Stimulated activated naive CD8-positive, alpha-beta T cell treated with anti-CD3 and anti-CD28 coated beads, Interleukin-15, Interleukin-2, amounts not matched to agents 100 ng/mL and 50 ng/mL, for 24 hours (primary cell): ENCODE data around the gene SCRT2.

Experiments used
- H3K27ac Mint-ChIP-seq: one replicate; pipeline ENCODE4 v1.8.0; 2021; ENCODE audit warnings: mild to moderate bottlenecking, mixed read lengths
- H3K27me3 Mint-ChIP-seq: one replicate; pipeline ENCODE4 v1.8.0; 2021; ENCODE audit warnings: mixed read lengths
- H3K36me3 Mint-ChIP-seq: one replicate; pipeline ENCODE4 v1.8.0; 2021; ENCODE audit warnings: low read depth, mixed read lengths
- H3K4me1 Mint-ChIP-seq: one replicate; pipeline ENCODE4 v1.8.0; 2021; ENCODE audit warnings: low read depth, mixed read lengths
- H3K4me3 Mint-ChIP-seq: one replicate; pipeline ENCODE4 v1.8.0; 2021; ENCODE audit warnings: mild to moderate bottlenecking, mixed read lengths
- H3K9me3 Mint-ChIP-seq: one replicate; pipeline ENCODE4 v1.8.0; 2021; ENCODE audit warnings: mixed read lengths

Gene SCRT2

DNA sequence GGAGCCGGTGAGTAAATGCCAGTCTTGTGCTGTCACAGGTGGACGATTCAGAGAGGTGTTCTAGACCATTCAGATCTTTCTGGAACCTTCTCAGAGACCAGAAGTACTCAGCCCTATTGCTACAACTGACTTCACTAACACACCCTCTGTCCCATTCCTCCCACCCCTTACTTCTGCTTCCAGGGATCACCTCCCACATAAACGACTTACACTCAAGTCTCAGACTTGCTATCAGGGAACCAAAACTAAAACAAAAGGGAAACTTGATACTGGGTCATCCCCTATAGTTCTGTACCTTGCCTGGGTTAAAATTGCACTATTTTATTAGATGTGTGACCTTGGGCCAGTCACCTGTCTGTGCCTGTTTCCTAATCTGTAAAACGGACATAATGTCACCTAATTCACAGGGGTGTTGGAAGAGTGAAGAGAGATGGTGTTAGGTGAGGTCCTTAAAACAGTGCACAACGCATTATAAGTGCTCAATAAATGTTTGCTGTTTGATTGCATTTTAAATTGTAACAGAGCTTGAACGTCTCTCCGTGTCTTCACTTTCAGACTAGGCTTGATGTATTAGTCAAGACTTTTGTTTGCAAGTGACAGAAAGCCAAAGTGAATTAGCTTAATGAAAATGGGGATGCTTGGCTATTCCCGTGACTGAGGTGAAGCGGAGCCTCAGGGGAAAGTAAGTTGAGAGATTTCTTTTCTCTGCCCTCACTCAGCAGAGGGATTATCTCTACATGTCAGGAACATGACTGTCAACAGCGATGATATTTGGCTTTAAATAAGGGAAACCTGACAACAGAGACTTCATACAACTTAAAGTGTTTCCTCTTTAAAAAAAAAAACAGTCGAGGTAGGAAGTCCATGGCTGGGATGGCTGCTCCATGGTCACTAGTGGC, 19.6 kb downstream of the SCRT2 start:
- H3K4me1 Mint-ChIP-seq = peaks cover 34% of the 10 kb centered on the region
- H3K27ac Mint-ChIP-seq = no peak overlapping the region
- peaks cover under 1% of the 10 kb centered on the region for H3K36me3 Mint-ChIP-seq
- H3K27me3 Mint-ChIP-seq = peaks cover 47% of the 10 kb centered on the region
- no peak overlapping the region for H3K4me3 Mint-ChIP-seq
- H3K9me3 Mint-ChIP-seq = no peaks in the 10 kb centered on the region

DNA sequence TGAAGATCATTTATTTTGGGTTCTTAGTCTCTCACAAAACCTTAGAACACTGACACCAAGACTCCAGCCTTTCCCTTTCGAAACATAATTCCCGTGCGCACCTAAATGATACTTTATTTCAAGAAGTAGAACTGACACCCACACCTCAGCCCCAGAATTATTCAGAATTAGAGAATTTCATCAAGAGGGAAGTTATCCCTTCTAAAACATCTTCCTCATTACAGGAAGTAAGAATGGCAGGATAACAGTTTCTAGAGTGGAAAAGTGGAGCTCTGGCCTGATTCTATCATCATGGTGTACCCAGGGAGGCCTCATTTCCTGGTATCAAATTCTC, 21.2 kb downstream of the SCRT2 start:
- Mint-ChIP-seq H3K4me3 (peak overlapping the region; percentile 46), H3K36me3 (peaks cover 14% of the 10 kb centered on the region), H3K9me3 (no peaks in the 10 kb centered on the region), H3K27ac (no peak overlapping the region), H3K27me3 (peaks cover 41% of the 10 kb centered on the region), H3K4me1 (peaks cover 33% of the 10 kb centered on the region)

DNA sequence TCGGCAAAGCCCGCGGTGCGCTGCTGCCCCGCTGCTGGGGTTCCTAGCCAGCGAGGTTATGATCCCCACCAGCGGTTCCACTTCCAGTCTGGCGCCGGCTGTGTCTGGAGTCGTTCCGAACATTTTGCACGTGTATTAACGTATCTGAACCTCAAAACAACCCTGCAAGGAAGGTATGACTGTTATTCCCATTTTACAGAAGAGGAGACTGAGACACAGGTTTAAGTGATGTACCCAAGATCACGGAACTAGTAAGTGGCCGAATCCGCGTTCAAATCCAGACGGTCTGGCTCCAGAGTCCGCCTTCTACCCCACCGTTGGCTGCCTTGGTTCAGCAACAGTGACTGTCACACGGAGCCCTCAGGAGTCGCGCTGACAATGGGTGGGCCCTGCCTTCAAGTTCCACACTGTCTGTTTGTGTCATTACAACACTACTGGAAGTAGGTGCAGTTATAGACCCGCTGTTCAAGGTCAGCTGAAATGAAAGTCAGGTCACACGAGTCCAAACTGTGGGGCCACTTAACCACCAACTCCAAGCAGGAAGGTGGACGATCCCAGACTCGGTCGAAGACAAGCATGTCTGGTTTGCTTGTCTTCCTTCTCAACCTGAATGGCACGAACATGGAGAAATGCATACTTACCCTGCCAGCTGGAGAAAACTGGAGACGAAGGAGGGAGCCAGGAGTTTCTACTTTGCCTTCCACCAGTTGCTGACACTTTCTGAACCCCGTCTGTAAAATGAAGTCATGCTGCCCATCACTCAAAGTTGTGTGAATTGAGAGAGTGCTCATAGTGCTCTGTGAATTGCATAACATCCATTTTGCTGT, 21.8 kb downstream of the SCRT2 start:
- peaks cover 33% of the 10 kb centered on the region for H3K4me1 Mint-ChIP-seq
- peaks cover 40% of the 10 kb centered on the region for H3K27me3 Mint-ChIP-seq
- peak overlapping the region; percentile 77 for H3K4me3 Mint-ChIP-seq
- peak overlapping the region; percentile 69 for H3K27ac Mint-ChIP-seq
- peaks cover 19% of the 10 kb centered on the region for H3K36me3 Mint-ChIP-seq
- H3K9me3 Mint-ChIP-seq = no peaks in the 10 kb centered on the region

DNA sequence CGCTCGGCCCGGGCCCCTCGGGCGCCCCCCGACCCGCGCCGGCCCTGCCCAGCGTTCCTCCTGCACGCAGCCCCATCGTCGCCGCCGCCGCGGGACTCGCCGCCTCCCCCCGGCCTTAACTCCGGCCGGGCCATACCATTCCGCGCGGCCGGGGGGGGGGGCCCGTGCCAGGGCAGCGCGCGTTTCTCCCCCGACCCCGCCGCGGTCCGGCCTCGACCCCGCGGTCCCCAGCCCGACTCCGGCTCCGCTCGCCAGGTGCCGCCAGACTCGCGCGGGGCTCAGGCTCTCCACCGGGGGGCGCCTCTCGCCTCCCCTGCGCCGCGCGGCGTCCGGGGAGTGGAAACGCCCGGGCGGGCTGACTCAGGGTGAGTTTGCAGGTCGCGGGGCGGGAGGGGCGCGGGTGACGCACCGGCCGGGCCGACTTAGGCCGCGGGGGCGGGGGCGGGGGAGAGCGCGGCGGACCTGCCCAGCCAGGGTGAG, 22.5 kb downstream of the SCRT2 start, which contains the start of gene SRXN1:
SRXN1 (minus strand) TSS at position 91 of the 480 bp plus-strand sequence; CDS start at position 76, 15 bp downstream.
- H3K4me3 Mint-ChIP-seq = peak within 1 kb of the TSS; percentile 89
- no peaks in the 10 kb centered on the region for H3K9me3 Mint-ChIP-seq
- peaks cover 33% of the 10 kb centered on the region for H3K4me1 Mint-ChIP-seq
- peaks cover 25% of the 10 kb centered on the region for H3K36me3 Mint-ChIP-seq
- H3K27me3 Mint-ChIP-seq = peaks cover 34% of the 10 kb centered on the region
- H3K27ac Mint-ChIP-seq = peak within 1 kb of the TSS; percentile 84

DNA sequence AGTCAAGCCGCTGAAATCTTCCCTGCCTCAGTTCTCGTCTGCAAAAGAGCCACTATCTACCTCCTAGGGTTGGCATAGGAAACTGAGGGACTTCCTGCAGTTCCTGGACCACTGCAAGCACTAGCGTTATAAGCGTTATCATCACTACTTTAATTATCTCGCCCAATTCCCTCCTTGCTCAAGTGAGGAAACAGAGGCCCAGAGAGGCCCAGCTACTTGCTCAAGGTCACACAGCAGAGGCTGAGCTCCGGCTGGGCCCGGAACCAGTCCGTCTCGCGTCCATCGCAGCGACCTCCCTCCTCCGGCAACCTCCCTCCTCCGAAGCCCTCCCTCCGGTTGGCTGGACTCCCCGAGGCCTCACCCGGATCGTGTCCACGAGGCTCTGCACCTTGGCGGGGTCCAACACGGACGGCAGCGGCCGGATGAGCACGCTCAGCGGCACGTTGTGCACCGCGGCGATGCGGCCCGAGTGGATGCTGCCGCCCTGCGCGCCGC, 22.9 kb downstream of the SCRT2 start:
- Mint-ChIP-seq H3K27ac (peak overlapping the region; percentile 84), H3K9me3 (no peaks in the 10 kb centered on the region), H3K4me3 (peak overlapping the region; percentile 89), H3K4me1 (peaks cover 33% of the 10 kb centered on the region), H3K27me3 (peaks cover 29% of the 10 kb centered on the region), H3K36me3 (peaks cover 30% of the 10 kb centered on the region)

DNA sequence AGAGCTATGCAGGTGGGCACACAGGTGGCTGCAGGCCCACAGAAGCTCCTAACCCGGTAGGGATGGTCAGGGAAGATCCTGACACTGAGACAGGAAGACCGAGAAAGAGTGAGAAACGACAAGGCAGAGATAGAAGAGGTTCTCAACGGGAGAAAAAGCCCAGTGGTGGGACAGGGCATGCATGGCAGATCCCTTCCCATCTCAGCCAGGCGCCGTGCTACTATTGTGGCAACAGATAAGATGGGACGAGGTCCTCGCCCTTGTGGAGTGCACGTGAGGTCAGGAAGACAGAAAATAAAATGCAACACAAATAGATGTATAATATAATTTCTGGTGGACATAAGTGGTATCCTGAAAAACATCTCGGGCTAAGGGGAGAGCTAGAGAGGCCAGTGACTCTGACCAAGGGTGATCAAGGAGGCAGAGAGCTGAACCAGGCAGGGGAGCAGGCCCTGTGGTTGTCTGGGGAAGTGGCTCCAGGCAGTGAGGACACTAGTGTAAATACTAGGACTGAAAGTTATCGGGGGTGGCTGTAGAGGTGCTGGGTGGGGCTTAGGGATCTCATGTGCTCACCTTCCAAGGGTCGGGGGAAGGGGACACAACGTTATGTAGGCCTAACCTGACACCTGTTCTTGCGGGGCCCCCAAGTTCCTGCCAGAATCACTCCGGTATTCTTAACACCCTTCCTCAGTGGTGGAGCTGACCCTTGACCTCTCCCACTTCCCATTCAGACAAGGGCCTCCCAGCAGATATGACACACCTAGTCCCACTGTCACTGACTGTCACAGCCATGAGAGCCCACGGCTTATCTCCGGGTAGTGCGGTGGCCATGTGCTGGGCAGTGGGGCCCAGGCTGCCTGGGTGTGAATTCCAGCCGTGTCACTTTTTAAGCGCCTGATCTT, 23.6 kb downstream of the SCRT2 start:
- Mint-ChIP-seq H3K27ac (peak overlapping the region; percentile 84), H3K36me3 (peaks cover 35% of the 10 kb centered on the region), H3K27me3 (peaks cover 23% of the 10 kb centered on the region), H3K4me1 (peaks cover 33% of the 10 kb centered on the region), H3K4me3 (peak overlapping the region; percentile 89), H3K9me3 (no peaks in the 10 kb centered on the region)

DNA sequence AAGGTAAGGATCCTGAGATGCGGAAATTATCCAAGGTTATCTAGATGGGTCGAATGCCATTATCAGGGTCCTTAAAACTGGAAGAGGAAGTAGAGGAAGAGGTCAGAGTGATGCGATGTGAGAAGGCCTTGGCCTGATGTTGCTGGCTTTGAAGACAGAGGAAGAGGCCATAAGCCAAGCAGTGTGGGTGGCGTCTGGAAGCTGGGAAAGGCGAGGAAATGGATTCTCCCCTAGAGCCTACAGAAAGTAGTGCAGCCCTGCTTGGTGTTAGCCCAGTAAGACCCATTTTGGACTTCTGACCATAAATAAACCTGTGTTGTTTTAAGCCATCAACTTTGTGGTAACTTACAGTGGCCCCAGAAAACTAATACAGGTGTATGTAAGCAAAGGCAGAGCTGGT, 24.6 kb downstream of the SCRT2 start:
- no peaks in the 10 kb centered on the region for H3K9me3 Mint-ChIP-seq
- H3K4me1 Mint-ChIP-seq = peaks cover 33% of the 10 kb centered on the region
- H3K36me3 Mint-ChIP-seq = peaks cover 35% of the 10 kb centered on the region
- H3K27ac Mint-ChIP-seq = peak overlapping the region; percentile 38
- peaks cover 15% of the 10 kb centered on the region for H3K27me3 Mint-ChIP-seq
- peak overlapping the region; percentile 14 for H3K4me3 Mint-ChIP-seq

DNA sequence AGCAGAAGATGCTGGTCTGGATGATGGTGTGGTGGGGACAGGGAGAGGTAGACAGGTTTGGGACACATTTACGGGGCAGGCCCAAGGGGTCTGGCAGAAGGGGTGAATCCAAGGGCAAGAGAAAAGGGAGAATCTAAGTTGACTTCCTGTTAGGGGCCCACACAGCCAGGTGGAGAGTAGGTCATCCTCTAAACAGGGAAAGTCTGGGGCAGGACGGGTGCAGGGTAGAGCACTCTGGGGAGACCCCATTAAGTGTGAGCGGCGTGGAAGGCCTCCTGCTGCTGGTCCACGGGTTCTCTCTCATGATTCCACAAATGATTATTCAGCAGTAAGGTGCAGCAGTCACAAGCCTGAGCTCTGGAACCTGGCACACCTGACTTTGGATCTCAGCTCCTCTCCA, 25.3 kb downstream of the SCRT2 start:
- peaks cover 37% of the 10 kb centered on the region for H3K4me1 Mint-ChIP-seq
- H3K4me3 Mint-ChIP-seq = no peak overlapping the region
- H3K36me3 Mint-ChIP-seq = peaks cover 35% of the 10 kb centered on the region
- peaks cover 11% of the 10 kb centered on the region for H3K27me3 Mint-ChIP-seq
- no peak overlapping the region for H3K27ac Mint-ChIP-seq
- no peaks in the 10 kb centered on the region for H3K9me3 Mint-ChIP-seq

DNA sequence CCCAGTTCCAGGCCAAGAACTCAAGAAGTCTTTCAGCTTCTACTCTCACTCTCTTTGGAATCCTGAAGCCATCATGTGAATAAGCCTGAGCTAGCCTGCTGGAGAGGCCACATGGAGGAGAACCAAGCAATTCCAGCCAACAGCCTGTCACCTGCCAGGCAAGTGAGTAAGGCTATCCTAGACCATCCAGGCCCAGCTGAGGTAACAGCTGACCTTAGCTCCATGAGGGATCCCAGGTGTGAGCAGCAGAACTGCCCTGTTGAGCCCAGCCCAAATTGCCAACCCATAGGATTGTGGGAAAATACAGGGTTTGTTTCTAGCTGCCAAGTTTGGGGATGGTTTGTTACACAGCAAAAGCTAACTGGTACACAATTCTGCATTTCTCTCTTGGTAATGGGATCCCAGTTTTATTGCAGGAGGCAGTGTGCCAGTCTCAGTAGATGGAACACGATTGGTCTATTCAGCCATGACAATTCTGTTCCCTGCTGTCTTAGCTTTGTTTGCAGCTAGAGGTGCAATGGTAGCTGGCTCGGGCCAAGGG, 28.1 kb downstream of the SCRT2 start:
- H3K9me3 Mint-ChIP-seq = no peaks in the 10 kb centered on the region
- H3K27ac Mint-ChIP-seq = no peak overlapping the region
- peaks cover 11% of the 10 kb centered on the region for H3K27me3 Mint-ChIP-seq
- no peak overlapping the region for H3K4me3 Mint-ChIP-seq
- H3K36me3 Mint-ChIP-seq = peaks cover 35% of the 10 kb centered on the region
- peaks cover 26% of the 10 kb centered on the region for H3K4me1 Mint-ChIP-seq

DNA sequence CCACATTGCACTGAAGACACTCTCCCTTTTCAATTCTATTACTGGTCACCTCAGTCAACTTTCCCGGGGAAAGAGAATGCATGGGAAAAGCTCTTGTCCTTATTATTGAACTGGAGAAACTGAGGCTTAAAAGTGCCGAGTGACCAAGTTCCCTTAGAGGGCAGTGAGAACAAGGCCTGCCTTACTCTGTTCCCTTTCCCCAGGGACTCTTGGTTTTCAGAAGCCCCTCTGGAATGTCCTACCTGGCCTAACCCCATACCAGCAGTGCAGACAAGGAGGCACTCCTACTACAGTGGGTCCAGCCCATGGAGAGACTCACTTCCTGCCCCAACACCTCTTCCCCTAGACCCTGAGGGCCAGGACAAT, 28.8 kb downstream of the SCRT2 start:
- Mint-ChIP-seq H3K27ac (no peak overlapping the region), H3K27me3 (peaks cover 11% of the 10 kb centered on the region), H3K9me3 (no peaks in the 10 kb centered on the region)

DNA sequence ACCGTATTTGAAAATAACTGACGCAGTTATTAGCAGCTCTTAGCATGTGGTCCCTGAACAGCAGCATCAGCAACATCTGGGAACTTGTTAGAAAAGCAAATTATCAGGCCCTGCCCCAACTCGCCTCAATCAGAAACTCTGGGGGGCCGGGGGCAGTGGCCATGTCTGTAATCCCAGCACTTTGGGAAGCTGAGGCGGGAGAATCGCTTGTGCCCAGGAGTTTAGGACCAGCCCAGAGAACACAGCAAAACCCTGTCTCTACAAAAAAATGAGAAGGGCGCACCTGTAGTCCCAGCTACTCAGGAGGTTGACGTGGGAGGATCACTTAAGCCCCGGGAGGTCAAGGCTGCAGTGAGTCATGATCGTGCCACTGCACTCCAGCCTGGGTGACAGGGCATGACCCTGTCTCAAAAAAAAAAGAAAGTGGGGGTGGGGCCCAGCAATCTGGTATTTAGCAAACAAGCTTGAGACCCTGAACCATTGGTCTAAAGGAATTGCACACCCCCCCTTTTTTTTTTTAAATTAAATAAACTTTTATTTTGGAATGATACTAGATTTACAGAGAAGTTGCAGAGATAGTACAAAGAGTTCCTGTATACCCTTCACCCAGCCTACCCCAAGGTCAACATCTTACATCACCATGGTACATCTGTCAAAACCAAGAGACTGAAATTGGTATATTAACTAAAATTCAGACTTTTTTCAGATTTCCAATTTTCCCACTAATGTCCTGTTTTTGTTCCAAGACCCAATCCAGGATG, 29.3 kb downstream of the SCRT2 start:
- H3K27me3 Mint-ChIP-seq = peaks cover 15% of the 10 kb centered on the region
- no peaks in the 10 kb centered on the region for H3K9me3 Mint-ChIP-seq
- no peak overlapping the region for H3K4me3 Mint-ChIP-seq
- H3K4me1 Mint-ChIP-seq = peaks cover 18% of the 10 kb centered on the region
- H3K36me3 Mint-ChIP-seq = peaks cover 35% of the 10 kb centered on the region
- H3K27ac Mint-ChIP-seq = no peak overlapping the region

More for the DNA sequence above, 28.8 kb downstream of the SCRT2 start:
- Mint-ChIP-seq H3K36me3 (peaks cover 35% of the 10 kb centered on the region), H3K4me3 (no peak overlapping the region), H3K4me1 (peaks cover 19% of the 10 kb centered on the region)

DNA sequence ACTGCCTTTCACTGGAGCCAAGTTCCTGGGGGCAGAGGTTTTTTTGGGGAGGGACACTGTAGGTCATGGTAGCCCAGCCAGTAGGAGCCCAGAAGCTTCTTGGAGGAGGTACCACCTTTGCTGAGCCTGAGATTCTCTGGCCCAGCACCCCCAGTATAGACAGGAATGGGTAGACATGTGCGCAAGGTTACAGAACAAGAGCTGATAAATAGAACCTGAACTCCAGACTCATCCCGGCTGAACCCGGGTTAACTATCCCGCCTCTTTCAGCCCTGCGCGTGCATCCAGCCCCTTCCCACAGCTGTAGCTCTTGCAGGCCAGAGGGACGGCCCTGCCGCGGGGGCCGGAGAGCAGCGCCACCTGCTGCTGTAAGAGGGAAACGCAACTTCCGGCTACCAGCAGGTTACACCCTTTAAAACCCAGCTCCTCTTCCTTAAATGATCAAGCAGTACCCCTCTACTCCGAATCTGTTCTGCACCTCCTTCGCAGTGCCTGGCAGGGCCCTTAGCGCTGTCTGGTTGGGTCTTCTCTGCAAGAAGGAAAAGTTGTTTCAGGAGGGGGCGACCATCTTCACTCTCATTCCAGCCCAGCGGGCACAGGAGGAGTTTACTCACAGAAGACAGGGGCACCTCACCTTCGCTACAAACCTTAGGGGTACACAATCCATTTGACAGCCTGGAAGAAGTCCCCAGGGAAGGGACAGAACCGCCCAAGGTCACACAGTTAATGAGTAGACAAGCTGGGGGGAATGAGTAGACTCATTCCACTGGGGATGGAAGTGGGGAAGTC, 30.1 kb downstream of the SCRT2 start:
- Mint-ChIP-seq H3K4me3 (no peak overlapping the region), H3K27ac (no peak overlapping the region), H3K4me1 (peaks cover 14% of the 10 kb centered on the region), H3K27me3 (peaks cover 17% of the 10 kb centered on the region), H3K36me3 (peaks cover 30% of the 10 kb centered on the region), H3K9me3 (no peaks in the 10 kb centered on the region)
